Neural progenitor cell (in vitro differentiated cells): ENCODE data around the gene MCIDAS. TPM values are rescaled to one million over a fixed set of nuclear protein-coding genes. Genes with fewer than 3 reads are reported as not detected.

ENCODE experiments used
- DNase-seq: peaks from one replicate; pipeline ENCODE4 v3.0.0-alpha.2; 2016; ENCODE audit warnings: low spot score
- H2AFZ ChIP-seq: fragments of 200-600 bp; sonication (generic); replicated peaks from 2 replicates; pipeline ENCODE4 v1.6.1; 2016; ENCODE audit warnings: antibody characterized with exemption
- H3F3A ChIP-seq: fragments of 200-600 bp; sonication (generic); 2 replicates; pipeline ENCODE4 v1.6.1; 2016; ENCODE audit warnings: antibody characterized with exemption, low read depth
- H3K27ac ChIP-seq: fragments of 200-600 bp; sonication (generic); 2 replicates; pipeline ENCODE4 v1.5.1; 2016; ENCODE audit warnings: mild to moderate bottlenecking
- H3K27me3 ChIP-seq: fragments of 200-600 bp; sonication (generic); 2 replicates; pipeline ENCODE4 v1.6.1; 2016; ENCODE audit warnings: mild to moderate bottlenecking, moderate library complexity
- H3K36me3 ChIP-seq: fragments of 200-600 bp; sonication (generic); 2 replicates; pipeline ENCODE4 v1.5.1; 2016
- H3K4me1 ChIP-seq: fragments of 200-600 bp; sonication (generic); 2 replicates; pipeline ENCODE4 v1.6.1; 2016; ENCODE audit warnings: mixed run types
- H3K4me2 ChIP-seq: fragments of 200-600 bp; sonication (generic); 2 replicates; pipeline ENCODE4 v1.6.1; 2016
- H3K4me3 ChIP-seq: fragments of 200-600 bp; sonication (generic); 2 replicates; pipeline ENCODE4 v1.5.1; 2016
- H3K79me2 ChIP-seq: fragments of 200-600 bp; sonication (generic); 2 replicates; pipeline ENCODE4 v1.6.1; 2016; ENCODE audit warnings: low read depth
- H3K9ac ChIP-seq: fragments of 200-600 bp; sonication (generic); 2 replicates; pipeline ENCODE4 v1.6.1; 2016
- H3K9me3 ChIP-seq: fragments of 200-600 bp; sonication (generic); 2 replicates; pipeline ENCODE4 v1.5.1; 2016; ENCODE audit warnings: low read depth
- H4K20me1 ChIP-seq: fragments of 200-600 bp; sonication (generic); 2 replicates; pipeline ENCODE4 v1.6.1; 2016; ENCODE audit warnings: low read depth
- H3K27ac Mint-ChIP-seq: 3 replicates; pipeline ENCODE4 v1.8.0; 2021; ENCODE audit warnings: mixed read lengths
- H3K27me3 Mint-ChIP-seq: 2 replicates; pipeline ENCODE4 v1.8.0; 2022; ENCODE audit warnings: low read depth, mild to moderate bottlenecking, inconsistent platforms, moderate library complexity, mixed read lengths; ENCODE audit not compliant: insufficient read depth
- H3K36me3 Mint-ChIP-seq: 3 replicates; pipeline ENCODE4 v1.8.0; 2021; ENCODE audit warnings: mixed read lengths
- H3K4me1 Mint-ChIP-seq: 3 replicates; pipeline ENCODE4 v1.8.0; 2021; ENCODE audit warnings: mixed read lengths
- H3K4me3 Mint-ChIP-seq: 3 replicates; pipeline ENCODE4 v1.8.0; 2021; ENCODE audit warnings: mild to moderate bottlenecking, moderate library complexity, mixed read lengths
- H3K9me3 Mint-ChIP-seq: 3 replicates; pipeline ENCODE4 v1.8.0; 2020; ENCODE audit warnings: mixed read lengths
- EZH2 ChIP-seq: fragments of 200-600 bp; sonication (generic); IDR thresholded peaks from 2 replicates; pipeline ENCODE4 v1.6.1; 2017; ENCODE audit warnings: antibody characterized with exemption, mild to moderate bottlenecking, moderate library complexity
- EZH2phosphoT487 ChIP-seq: fragments of 200-600 bp; sonication (generic); IDR thresholded peaks from 2 replicates; pipeline ENCODE4 v1.6.1; 2017; ENCODE audit warnings: antibody characterized with exemption
- total RNA-seq: library from RNA; depleted of rRNA; stranded (reverse); fragments of >200 nt; gene quantifications from 2 replicates; pipeline ENCODE4 v1.2.3, GENCODE V29; 2015; ENCODE audit warnings: low replicate concordance
- TF ChIP-seq, protein P1 (sequence below): fragments of 200-600 bp; sonication (generic); IDR thresholded peaks from 2 replicates; pipeline ENCODE4 v1.5.1; 2017; ENCODE audit warnings: antibody characterized with exemption, mild to moderate bottlenecking

MCIDAS gene
- total RNA-seq, 1 donor from 2014 or later = not detected

DNA sequence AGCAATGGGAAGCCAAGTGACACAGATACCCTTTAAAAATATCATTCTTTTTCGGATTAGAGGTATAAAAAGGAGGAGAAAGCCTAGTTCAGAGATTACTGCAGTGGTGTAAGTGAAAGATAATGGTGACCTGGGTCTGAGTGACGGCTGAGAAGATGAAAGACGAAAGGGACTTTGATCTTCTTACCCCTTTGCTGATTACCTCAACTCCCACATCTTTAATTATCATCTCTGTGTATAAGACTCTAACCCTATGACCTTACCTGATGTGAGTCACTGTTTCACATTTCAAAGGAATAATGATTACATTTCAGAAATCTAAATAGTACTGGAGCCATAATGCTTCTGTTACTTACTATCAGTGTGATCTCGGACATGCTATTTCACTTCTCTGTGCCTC lies 27.7 kb upstream of the MCIDAS start:
- peaks cover 5% of the 10 kb centered on the region for H3K36me3 ChIP-seq
- no peaks in the 10 kb centered on the region for H3K27me3 Mint-ChIP-seq
- H3K4me1 Mint-ChIP-seq = no peaks in the 10 kb centered on the region
- H3K79me2 ChIP-seq = no peaks in the 10 kb centered on the region
- no peaks in the 10 kb centered on the region for H4K20me1 ChIP-seq
- no peaks in the 10 kb centered on the region for H3K27me3 ChIP-seq
- no peaks in the 10 kb centered on the region for H3F3A ChIP-seq
- H3K9me3 Mint-ChIP-seq = no peaks in the 10 kb centered on the region
- H3K36me3 Mint-ChIP-seq = peaks cover 11% of the 10 kb centered on the region
- H3K4me3 Mint-ChIP-seq = no peak overlapping the region
- no peak for DNase-seq
- H3K9me3 ChIP-seq = no peaks in the 10 kb centered on the region
- no peak overlapping the region for H3K9ac ChIP-seq
- no peak overlapping the region for H3K4me2 ChIP-seq
- no peak for TF ChIP-seq EZH2phosphoT487
- no peak for TF ChIP-seq EZH2
- TF ChIP-seq, protein P1, sequence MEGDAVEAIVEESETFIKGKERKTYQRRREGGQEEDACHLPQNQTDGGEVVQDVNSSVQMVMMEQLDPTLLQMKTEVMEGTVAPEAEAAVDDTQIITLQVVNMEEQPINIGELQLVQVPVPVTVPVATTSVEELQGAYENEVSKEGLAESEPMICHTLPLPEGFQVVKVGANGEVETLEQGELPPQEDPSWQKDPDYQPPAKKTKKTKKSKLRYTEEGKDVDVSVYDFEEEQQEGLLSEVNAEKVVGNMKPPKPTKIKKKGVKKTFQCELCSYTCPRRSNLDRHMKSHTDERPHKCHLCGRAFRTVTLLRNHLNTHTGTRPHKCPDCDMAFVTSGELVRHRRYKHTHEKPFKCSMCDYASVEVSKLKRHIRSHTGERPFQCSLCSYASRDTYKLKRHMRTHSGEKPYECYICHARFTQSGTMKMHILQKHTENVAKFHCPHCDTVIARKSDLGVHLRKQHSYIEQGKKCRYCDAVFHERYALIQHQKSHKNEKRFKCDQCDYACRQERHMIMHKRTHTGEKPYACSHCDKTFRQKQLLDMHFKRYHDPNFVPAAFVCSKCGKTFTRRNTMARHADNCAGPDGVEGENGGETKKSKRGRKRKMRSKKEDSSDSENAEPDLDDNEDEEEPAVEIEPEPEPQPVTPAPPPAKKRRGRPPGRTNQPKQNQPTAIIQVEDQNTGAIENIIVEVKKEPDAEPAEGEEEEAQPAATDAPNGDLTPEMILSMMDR = no peak
- H3K27ac Mint-ChIP-seq = no peak overlapping the region
- no peak overlapping the region for H3K4me3 ChIP-seq
- no peaks in the 10 kb centered on the region for H3K4me1 ChIP-seq
- no peak overlapping the region for H3K27ac ChIP-seq
- no peak overlapping the region for H2AFZ ChIP-seq

DNA sequence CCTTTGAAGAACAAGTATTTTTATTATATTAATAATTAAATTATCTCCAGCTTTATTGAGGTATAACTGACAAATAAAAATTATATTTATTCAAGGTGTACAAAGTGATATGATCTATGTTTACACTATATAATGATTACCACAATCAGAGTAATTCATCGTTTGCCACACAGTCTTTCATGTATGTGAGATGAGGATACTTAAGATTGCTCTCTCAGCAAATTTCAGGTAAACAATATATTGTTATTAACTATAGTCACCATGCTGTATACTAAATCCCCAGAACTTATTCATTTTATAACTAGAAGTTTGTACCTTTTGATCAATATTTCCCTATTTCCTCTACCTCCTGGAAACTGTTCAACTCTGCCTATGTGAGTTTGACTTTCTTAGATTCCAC lies 22.9 kb upstream of the MCIDAS start:
- Mint-ChIP-seq H3K4me1 (no peaks in the 10 kb centered on the region), H3K36me3 (peaks cover 4% of the 10 kb centered on the region), H3K9me3 (peaks cover 9% of the 10 kb centered on the region), H3K4me3 (no peak overlapping the region), H3K27me3 (peaks cover 7% of the 10 kb centered on the region), H3K27ac (no peak overlapping the region)
- Histone ChIP-seq H3K9ac (no peak overlapping the region), H3K36me3 (no peaks in the 10 kb centered on the region), H3K27me3 (no peaks in the 10 kb centered on the region), H3K9me3 (peaks cover 9% of the 10 kb centered on the region), H2AFZ (no peak overlapping the region), H3K4me1 (no peaks in the 10 kb centered on the region), H3K27ac (no peak overlapping the region), H4K20me1 (no peaks in the 10 kb centered on the region), H3K4me2 (no peak overlapping the region), H3F3A (no peaks in the 10 kb centered on the region), H3K4me3 (no peak overlapping the region), H3K79me2 (no peaks in the 10 kb centered on the region)
- DNase-seq = no peak
- TF ChIP-seq EZH2 (no peak), EZH2phosphoT487 (no peak)
- TF ChIP-seq, protein P1 = no peak

DNA sequence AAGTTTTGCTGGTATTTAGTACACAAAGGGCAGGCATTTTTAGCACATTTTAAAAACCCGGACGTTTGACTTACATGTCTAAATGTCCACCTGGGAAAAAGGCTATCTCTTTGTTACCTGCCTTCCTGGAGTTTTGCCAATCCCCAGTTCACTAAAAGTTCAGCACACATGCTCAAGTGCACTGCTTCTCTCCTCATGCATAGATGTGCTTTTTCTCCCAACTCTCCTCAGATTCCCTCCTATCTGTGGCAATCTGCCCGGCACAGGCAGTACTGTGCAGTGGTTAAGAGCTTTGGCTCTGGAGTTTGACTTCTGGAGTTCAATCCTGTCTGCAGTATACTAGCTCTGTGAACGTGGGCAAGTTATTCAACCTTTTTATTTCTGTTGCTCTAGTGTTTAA lies 14.6 kb upstream of the MCIDAS start:
- H3K9me3 Mint-ChIP-seq = peaks cover 2% of the 10 kb centered on the region
- Histone ChIP-seq H3K36me3 (no peaks in the 10 kb centered on the region), H4K20me1 (no peaks in the 10 kb centered on the region), H3K9me3 (no peaks in the 10 kb centered on the region), H3K79me2 (no peaks in the 10 kb centered on the region), H3K27ac (no peak overlapping the region), H3F3A (no peaks in the 10 kb centered on the region), H3K9ac (no peak overlapping the region), H3K4me2 (no peak overlapping the region), H3K4me3 (no peak overlapping the region), H2AFZ (no peak overlapping the region), H3K27me3 (peaks cover 39% of the 10 kb centered on the region), H3K4me1 (no peaks in the 10 kb centered on the region)
- H3K27ac Mint-ChIP-seq = no peak overlapping the region
- no peak for DNase-seq
- no peaks in the 10 kb centered on the region for H3K36me3 Mint-ChIP-seq
- no peaks in the 10 kb centered on the region for H3K4me1 Mint-ChIP-seq
- H3K27me3 Mint-ChIP-seq = peaks cover 12% of the 10 kb centered on the region
- no peak for TF ChIP-seq EZH2phosphoT487
- no peak for TF ChIP-seq EZH2
- TF ChIP-seq, protein P1 = no peak
- H3K4me3 Mint-ChIP-seq = no peak overlapping the region
